ENCODE measurements around the gene HYDIN. TPM values are rescaled to one million over a fixed set of nuclear protein-coding genes. Genes with fewer than 3 reads are reported as not detected.
A peak's percentile ranks its signal among the peaks of the same experiment; 100 is the strongest.

Gene HYDIN
- total RNA-seq, 6 donors from 2014 or later = 1.6 to 62.0 (median 18.1) TPM

- H3K9me3 ChIP-seq = no peaks in the 10 kb centered on the region
- no peak for DNase-seq
- H3K4me1 ChIP-seq = peaks cover 0 to 7% (median 0%) of the 10 kb centered on the region in 4 donors
- H3K27ac ChIP-seq = peak overlapping the region in 1 of 4 donors; percentile 35
- no peak overlapping the region for H3K4me3 ChIP-seq
- TF ChIP-seq CTCF (IDR thresholded peaks at IDR 0.05) (no peak), POLR2AphosphoS5 (IDR thresholded peaks at IDR 0.05) (no peak), EP300 (IDR thresholded peaks at IDR 0.05) (no peak), POLR2A (IDR thresholded peaks at IDR 0.05) (no peak)
- H3K36me3 ChIP-seq = peaks cover 42 to 68% (median 62%) of the 10 kb centered on the region in 4 donors
- WGBS, 2 donors = 92% methylated on average over 19 to 21 of the region's 21 CpGs
- ATAC-seq (ENCODE audit: low FRiP score in 2 of 2) = no peak
- no peaks in the 10 kb centered on the region for H3K27me3 ChIP-seq
Observed at GRCh38 chr16:70784692-70785555, 445.6 kb downstream of the HYDIN start.

- no peak for ATAC-seq (ENCODE audit: low FRiP score in 2 of 2)
- H3K4me1 ChIP-seq = peaks cover 0 to 3% (median 0%) of the 10 kb centered on the region in 4 donors
- TF ChIP-seq EP300 (IDR thresholded peaks at IDR 0.05) = no peak
- no peak for TF ChIP-seq POLR2A (IDR thresholded peaks at IDR 0.05)
- TF ChIP-seq POLR2AphosphoS5 (IDR thresholded peaks at IDR 0.05) = no peak
- no peak for TF ChIP-seq CTCF (IDR thresholded peaks at IDR 0.05)
- H3K9me3 ChIP-seq = no peaks in the 10 kb centered on the region
- H3K27ac ChIP-seq = no peak overlapping the region
- WGBS, 2 donors = 93 to 94% methylated on average over 2 to 3 of the region's 3 CpGs
- no peak overlapping the region for H3K4me3 ChIP-seq
- H3K36me3 ChIP-seq = peaks cover 42 to 90% (median 71%) of the 10 kb centered on the region in 4 donors
- no peaks in the 10 kb centered on the region for H3K27me3 ChIP-seq
- no peak for DNase-seq
Observed at GRCh38 chr16:70782237-70782636, 448.3 kb downstream of the HYDIN start.

GRCh38 chr16:70781800-70782199 is 448.7 kb downstream of the HYDIN start:
- H3K9me3 ChIP-seq = no peaks in the 10 kb centered on the region
- TF ChIP-seq POLR2A (IDR thresholded peaks at IDR 0.05) (no peak), EP300 (IDR thresholded peaks at IDR 0.05) (no peak), CTCF (IDR thresholded peaks at IDR 0.05) (no peak), POLR2AphosphoS5 (IDR thresholded peaks at IDR 0.05) (no peak)
- peaks cover 42 to 92% (median 70%) of the 10 kb centered on the region in 4 donors for H3K36me3 ChIP-seq
- H3K27ac ChIP-seq = no peak overlapping the region
- no peak overlapping the region for H3K4me3 ChIP-seq
- DNase-seq (peak in 1 of 2 donors; percentile 33), ATAC-seq (ENCODE audit: low FRiP score in 2 of 2) (no peak)
- no peaks in the 10 kb centered on the region for H3K27me3 ChIP-seq
- 94 to 96% methylated on average over 7 to 14 of the region's 14 CpGs for WGBS, 2 donors
- H3K4me1 ChIP-seq = peaks cover 0 to 3% (median 0%) of the 10 kb centered on the region in 4 donors

- H3K27me3 ChIP-seq = no peaks in the 10 kb centered on the region
- ATAC-seq (ENCODE audit: low FRiP score in 2 of 2) (no peak), DNase-seq (peak in 1 of 2 donors; percentile 30)
- H3K4me3 ChIP-seq = no peak overlapping the region
- 94 to 99% methylated on average over 9 to 10 of the region's 10 CpGs for WGBS, 2 donors
- no peak overlapping the region for H3K27ac ChIP-seq
- H3K36me3 ChIP-seq = peaks cover 38 to 84% (median 62%) of the 10 kb centered on the region in 4 donors
- TF ChIP-seq EP300 (IDR thresholded peaks at IDR 0.05) (no peak), POLR2A (IDR thresholded peaks at IDR 0.05) (no peak), CTCF (IDR thresholded peaks at IDR 0.05) (no peak), POLR2AphosphoS5 (IDR thresholded peaks at IDR 0.05) (no peak)
- H3K4me1 ChIP-seq = peaks cover 0 to 3% (median 0%) of the 10 kb centered on the region in 4 donors
- H3K9me3 ChIP-seq = no peaks in the 10 kb centered on the region
Observed at GRCh38 chr16:70780546-70780945, 450.0 kb downstream of the HYDIN start.
